WERI-Rb-1 (cell line): ENCODE measurements around the gene FSTL5.

Experiments
- DNase-seq: peaks from one replicate; pipeline ENCODE4 v3.0.0-alpha.2; 2020
- H3K27ac ChIP-seq: fragments of 250-450 bp; sonication (Bioruptor Pico); 2 replicates; pipeline ENCODE4 v1.5.1; 2020; ENCODE audit warnings: mild to moderate bottlenecking, moderate library complexity
- H3K27me3 ChIP-seq: fragments of 250-450 bp; sonication (Bioruptor Pico); 2 replicates; pipeline ENCODE4 v1.5.1; 2021; ENCODE audit warnings: mild to moderate bottlenecking, low read depth, moderate library complexity; ENCODE audit not compliant: insufficient read depth, severe bottlenecking
- H3K36me3 ChIP-seq: fragments of 250-450 bp; sonication (Bioruptor Pico); 2 replicates; pipeline ENCODE4 v1.5.1; 2020; ENCODE audit warnings: mild to moderate bottlenecking, moderate library complexity
- H3K4me3 ChIP-seq: 2 replicates; pipeline ENCODE4 v1.5.1; 2011; ENCODE audit warnings: low read depth, mild to moderate bottlenecking, control low read depth, low read length
- H3K9me3 ChIP-seq: fragments of 250-450 bp; sonication (Bioruptor Pico); 2 replicates; pipeline ENCODE4 v1.5.1; 2021; ENCODE audit warnings: mild to moderate bottlenecking, moderate library complexity; ENCODE audit not compliant: severe bottlenecking
- TF ChIP-seq, protein P1 (sequence below): IDR thresholded peaks from 2 replicates; pipeline ENCODE4 v1.5.1; 2011; ENCODE audit warnings: low read depth, mild to moderate bottlenecking, control low read depth, inconsistent platforms, low read length

FSTL5 gene

GRCh38 chr4:161817914-161818313 is 345.9 kb downstream of the FSTL5 start:
- no peak for DNase-seq
- Histone ChIP-seq H3K27ac (no peak overlapping the region), H3K36me3 (no peaks in the 10 kb centered on the region), H3K4me3 (no peak overlapping the region), H3K9me3 (peaks cover 7% of the 10 kb centered on the region), H3K27me3 (no peaks in the 10 kb centered on the region)
- TF ChIP-seq, protein P1, sequence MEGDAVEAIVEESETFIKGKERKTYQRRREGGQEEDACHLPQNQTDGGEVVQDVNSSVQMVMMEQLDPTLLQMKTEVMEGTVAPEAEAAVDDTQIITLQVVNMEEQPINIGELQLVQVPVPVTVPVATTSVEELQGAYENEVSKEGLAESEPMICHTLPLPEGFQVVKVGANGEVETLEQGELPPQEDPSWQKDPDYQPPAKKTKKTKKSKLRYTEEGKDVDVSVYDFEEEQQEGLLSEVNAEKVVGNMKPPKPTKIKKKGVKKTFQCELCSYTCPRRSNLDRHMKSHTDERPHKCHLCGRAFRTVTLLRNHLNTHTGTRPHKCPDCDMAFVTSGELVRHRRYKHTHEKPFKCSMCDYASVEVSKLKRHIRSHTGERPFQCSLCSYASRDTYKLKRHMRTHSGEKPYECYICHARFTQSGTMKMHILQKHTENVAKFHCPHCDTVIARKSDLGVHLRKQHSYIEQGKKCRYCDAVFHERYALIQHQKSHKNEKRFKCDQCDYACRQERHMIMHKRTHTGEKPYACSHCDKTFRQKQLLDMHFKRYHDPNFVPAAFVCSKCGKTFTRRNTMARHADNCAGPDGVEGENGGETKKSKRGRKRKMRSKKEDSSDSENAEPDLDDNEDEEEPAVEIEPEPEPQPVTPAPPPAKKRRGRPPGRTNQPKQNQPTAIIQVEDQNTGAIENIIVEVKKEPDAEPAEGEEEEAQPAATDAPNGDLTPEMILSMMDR: no peak

DNA sequence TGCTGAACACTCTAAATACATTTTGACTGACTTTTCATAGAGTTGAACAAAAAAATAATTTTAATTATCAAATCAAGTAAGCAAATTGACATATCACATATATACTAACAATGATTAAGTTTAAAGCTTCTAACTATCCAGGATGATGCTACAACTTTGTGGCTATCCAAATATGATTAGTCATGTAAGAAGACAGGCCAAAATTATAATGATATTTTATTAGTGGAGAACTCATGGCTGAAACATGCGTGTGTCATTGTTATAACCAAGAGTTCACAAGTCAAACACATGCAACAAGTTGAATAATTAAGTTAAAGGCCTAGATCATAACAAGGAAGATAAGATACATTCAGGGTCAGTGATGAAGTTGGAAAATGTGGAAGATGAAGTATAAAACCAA is 346.8 kb downstream of the FSTL5 start:
- DNase-seq: no peak
- TF ChIP-seq, protein P1: no peak
- Histone ChIP-seq H3K36me3 (no peaks in the 10 kb centered on the region), H3K4me3 (no peak overlapping the region), H3K27ac (no peak overlapping the region), H3K9me3 (no peaks in the 10 kb centered on the region), H3K27me3 (no peaks in the 10 kb centered on the region)

DNA sequence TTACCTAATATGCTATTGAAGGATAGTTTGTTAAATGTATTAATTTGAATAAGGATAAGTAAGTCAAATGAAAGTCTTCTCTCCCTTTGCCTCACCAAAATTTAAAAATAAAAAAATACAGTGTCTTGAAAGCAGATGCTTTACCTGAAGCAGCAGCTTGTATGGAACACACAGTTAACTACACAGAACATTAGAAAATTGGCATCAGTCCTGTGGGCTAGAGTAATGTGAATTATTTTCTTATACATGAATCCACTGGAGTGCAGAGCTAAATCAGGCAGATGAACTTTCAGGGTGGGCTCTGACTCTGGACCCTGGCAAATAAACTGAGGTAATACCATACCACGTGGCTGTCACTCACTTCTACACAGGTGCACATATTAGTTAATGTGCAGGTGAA is 348.0 kb downstream of the FSTL5 start:
- no peaks in the 10 kb centered on the region for H3K9me3 ChIP-seq
- no peak overlapping the region for H3K4me3 ChIP-seq
- no peak for DNase-seq
- H3K36me3 ChIP-seq: no peaks in the 10 kb centered on the region
- H3K27me3 ChIP-seq: no peaks in the 10 kb centered on the region
- TF ChIP-seq, protein P1: no peak
- no peak overlapping the region for H3K27ac ChIP-seq

DNA sequence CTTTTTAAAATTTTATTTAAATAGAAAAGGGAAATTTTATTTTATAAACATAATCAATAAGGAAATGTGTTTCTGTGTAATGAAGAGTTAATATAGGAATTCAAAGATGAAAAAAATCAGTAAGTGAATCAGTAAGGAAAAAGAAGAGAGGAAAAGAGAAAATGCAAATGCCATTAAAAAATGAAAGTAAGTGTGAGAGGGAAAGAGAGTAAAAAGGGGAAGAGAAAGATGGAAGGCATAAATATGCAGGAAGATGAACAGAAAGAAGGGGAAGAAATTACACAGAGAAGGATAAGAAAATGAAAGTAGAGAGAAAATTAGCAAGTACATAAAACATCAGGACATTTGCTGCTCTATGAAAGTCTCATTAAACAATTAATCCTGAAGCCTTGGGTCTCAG is 349.9 kb downstream of the FSTL5 start:
- Histone ChIP-seq H3K4me3 (no peak overlapping the region), H3K27ac (no peak overlapping the region), H3K36me3 (no peaks in the 10 kb centered on the region), H3K27me3 (no peaks in the 10 kb centered on the region), H3K9me3 (no peaks in the 10 kb centered on the region)
- DNase-seq: no peak
- TF ChIP-seq, protein P1: no peak

DNA sequence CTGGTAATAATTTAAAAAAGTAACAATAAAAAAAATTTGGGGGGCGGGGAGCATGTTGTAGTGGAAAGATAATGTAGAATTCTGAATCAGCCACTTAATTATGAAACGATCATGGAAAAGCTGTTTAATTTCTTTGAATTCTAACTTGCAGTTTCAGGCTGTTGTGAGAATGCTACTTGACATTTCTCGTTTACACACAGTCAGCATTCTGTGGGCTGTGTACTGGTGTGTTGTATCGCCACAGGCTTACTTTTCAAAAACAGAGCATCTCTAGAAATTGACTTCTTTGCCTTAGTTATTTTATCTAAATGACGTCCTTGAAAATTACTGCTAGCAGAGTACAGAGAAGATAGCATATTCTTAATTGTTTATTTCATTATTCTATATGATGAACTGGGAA is 350.4 kb downstream of the FSTL5 start:
- no peaks in the 10 kb centered on the region for H3K9me3 ChIP-seq
- no peak for DNase-seq
- TF ChIP-seq, protein P1: no peak
- H3K36me3 ChIP-seq: no peaks in the 10 kb centered on the region
- no peaks in the 10 kb centered on the region for H3K27me3 ChIP-seq
- no peak overlapping the region for H3K27ac ChIP-seq
- no peak overlapping the region for H3K4me3 ChIP-seq

DNA sequence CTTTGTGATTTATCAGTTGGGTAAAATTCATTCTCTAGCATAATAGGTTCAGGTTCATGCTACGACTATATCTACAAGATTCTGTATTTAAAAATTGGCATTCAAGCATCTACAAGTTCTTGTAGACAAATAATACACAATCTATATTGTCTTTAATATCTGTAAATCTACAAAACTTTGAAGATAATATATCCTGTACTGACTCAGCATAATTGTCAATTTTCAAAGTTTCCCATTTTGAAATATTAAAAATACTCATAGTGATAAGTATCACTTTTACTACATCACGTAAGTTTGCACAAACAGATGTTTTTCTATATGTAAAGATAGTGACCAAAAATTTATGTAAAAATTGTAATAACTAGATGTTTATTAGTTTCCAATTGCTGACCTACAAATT is 360.6 kb downstream of the FSTL5 start:
- Histone ChIP-seq H3K9me3 (no peaks in the 10 kb centered on the region), H3K4me3 (no peak overlapping the region), H3K27me3 (no peaks in the 10 kb centered on the region), H3K36me3 (no peaks in the 10 kb centered on the region), H3K27ac (no peak overlapping the region)
- no peak for DNase-seq
- TF ChIP-seq, protein P1: no peak
